ENCODE data around the gene FBXO22.

Gene FBXO22

GRCh38 chr15:75923756-75924155, 20.1 kb downstream of the FBXO22 start:
- no peak for TF ChIP-seq CTCF (IDR thresholded peaks at IDR 0.05; ENCODE audit: low read depth, low read length, missing control alignments)
- no peak for DNase-seq
- Histone ChIP-seq H3K27ac (no peak overlapping the region), H3K27me3 (replicated peaks) (no peaks in the 10 kb centered on the region), H3K36me3 (replicated peaks) (peaks cover 2% of the 10 kb centered on the region), H3K4me3 (ENCODE audit: low read depth, low read length) (no peak overlapping the region)
- in situ Hi-C loops (cut with HindIII; ENCODE audit: low pct_ligation_motif_present, low sequenced_read_pairs), result no loop called here

GRCh38 chr15:75924576-75924975, 20.9 kb downstream of the FBXO22 start:
- no peak overlapping the region for H3K4me3 ChIP-seq (ENCODE audit: low read depth, low read length)
- no peak for TF ChIP-seq CTCF (IDR thresholded peaks at IDR 0.05; ENCODE audit: low read depth, low read length, missing control alignments)
- H3K27ac ChIP-seq, result no peak overlapping the region
- DNase-seq, result no peak
- H3K36me3 ChIP-seq (replicated peaks), result peaks cover 2% of the 10 kb centered on the region
- no peaks in the 10 kb centered on the region for H3K27me3 ChIP-seq (replicated peaks)
- in situ Hi-C loops (cut with HindIII; ENCODE audit: low pct_ligation_motif_present, low sequenced_read_pairs), result no loop called here

GRCh38 chr15:75925440-75925839, 21.8 kb downstream of the FBXO22 start:
- no peaks in the 10 kb centered on the region for H3K27me3 ChIP-seq (replicated peaks)
- DNase-seq, result no peak
- in situ Hi-C loops (cut with HindIII; ENCODE audit: low pct_ligation_motif_present, low sequenced_read_pairs), result no loop called here
- H3K36me3 ChIP-seq (replicated peaks), result peaks cover 4% of the 10 kb centered on the region
- no peak for TF ChIP-seq CTCF (IDR thresholded peaks at IDR 0.05; ENCODE audit: low read depth, low read length, missing control alignments)
- no peak overlapping the region for H3K4me3 ChIP-seq (ENCODE audit: low read depth, low read length)
- H3K27ac ChIP-seq, result no peak overlapping the region

GRCh38 chr15:75926931-75927330, 23.3 kb downstream of the FBXO22 start:
- peaks cover 5% of the 10 kb centered on the region for H3K36me3 ChIP-seq (replicated peaks)

GRCh38 chr15:75927601-75928000, 23.9 kb downstream of the FBXO22 start:
- DNase-seq, result no peak
- Histone ChIP-seq H3K4me3 (ENCODE audit: low read depth, low read length) (no peak overlapping the region), H3K27ac (no peak overlapping the region), H3K27me3 (replicated peaks) (no peaks in the 10 kb centered on the region), H3K36me3 (replicated peaks) (peaks cover 8% of the 10 kb centered on the region)
- in situ Hi-C loops (cut with HindIII; ENCODE audit: low pct_ligation_motif_present, low sequenced_read_pairs), result no loop called here
- no peak for TF ChIP-seq CTCF (IDR thresholded peaks at IDR 0.05; ENCODE audit: low read depth, low read length, missing control alignments)

More at GRCh38 chr15:75926931-75927330, 23.3 kb downstream of the FBXO22 start:
- no peak overlapping the region for H3K4me3 ChIP-seq (ENCODE audit: low read depth, low read length)
- in situ Hi-C loops (cut with HindIII; ENCODE audit: low pct_ligation_motif_present, low sequenced_read_pairs), result no loop called here
- no peak for TF ChIP-seq CTCF (IDR thresholded peaks at IDR 0.05; ENCODE audit: low read depth, low read length, missing control alignments)
- H3K27me3 ChIP-seq (replicated peaks), result no peaks in the 10 kb centered on the region
- no peak for DNase-seq
- no peak overlapping the region for H3K27ac ChIP-seq

All from brain microvascular endothelial cell (primary cell).